Measurements from ENCODE around the gene ANKRD13A. TPM values are rescaled to one million over a fixed set of nuclear protein-coding genes. Genes with fewer than 3 reads are reported as not detected.
"Not testable (repeated sequence)": the region's sequence is repeated elsewhere in the genome, so short reads cannot be mapped to it uniquely, and the experiment has no call there.

ANKRD13A gene
- total RNA-seq, 2 experiments from 2014 or later = 38.2 to 39.8 TPM

- intact Hi-C loops (cut with DNase I, micrococcal nuclease) = loop anchor here (1.0 to 2.0 kb wide), 4 partner anchors 24 to 45 kb away; partner anchors contain the start of genes C12orf76 (in 2 of the 2) and IFT81 (in 1 of the 2)
- Mint-ChIP-seq H3K9me3 (ENCODE audit: low read depth) (peaks cover 3% of the 10 kb centered on the region), H3K27ac (peak overlapping the region; percentile 94), H3K36me3 (ENCODE audit: low read depth) (peaks cover 3% of the 10 kb centered on the region), H3K4me1 (peaks cover 30% of the 10 kb centered on the region), H3K4me3 (peak overlapping the region; percentile 57), H3K27me3 (no peaks in the 10 kb centered on the region)
- ChIA-PET CTCF (interaction anchor here (0.6 to 1.2 kb wide), 8 partner anchors 21 to 522 kb away, joined by 3 read pairs; no protein-coding TSS in a partner anchor), POLR2A (interaction anchor here (0.7 to 1.1 kb wide), 5 partner anchors 24 to 422 kb away, joined by 3 to 13 read pairs (median 3); partner anchors contain the start of genes C12orf76, IFT81, RAD9B and VPS29)
- ATAC-seq (peak; percentile 91), DNase-seq (peak; percentile 83)
Observed at GRCh38 chr12:110079477-110080400, 80.5 kb downstream of the ANKRD13A start.

- ChIA-PET CTCF (interaction anchor here (0.9 to 1.2 kb wide), 2 partner anchors 54 to 95 kb away, joined by 3 read pairs; no protein-coding TSS in a partner anchor), POLR2A (interaction anchor here (1.0 to 1.1 kb wide), 2 partner anchors 32 to 43 kb away, joined by 3 read pairs; partner anchors contain the start of genes C12orf76 and IFT81)
- no peak overlapping the region for H3K4me3 Mint-ChIP-seq
- H3K4me1 Mint-ChIP-seq = peaks cover 30% of the 10 kb centered on the region
- H3K27ac Mint-ChIP-seq = peak overlapping the region; percentile 94
- DNase-seq (no peak), ATAC-seq (no peak)
- no peaks in the 10 kb centered on the region for H3K27me3 Mint-ChIP-seq
- intact Hi-C loops (cut with DNase I, micrococcal nuclease) = no loop called here
- H3K36me3 Mint-ChIP-seq (ENCODE audit: low read depth) = peaks cover 3% of the 10 kb centered on the region
- H3K9me3 Mint-ChIP-seq (ENCODE audit: low read depth) = peaks cover 3% of the 10 kb centered on the region
Observed at GRCh38 chr12:110080410-110080809, 81.2 kb downstream of the ANKRD13A start.

GRCh38 chr12:110084314-110085015, 85.2 kb downstream of the ANKRD13A start:
- Mint-ChIP-seq H3K36me3 (ENCODE audit: low read depth) (peaks cover 3% of the 10 kb centered on the region), H3K9me3 (ENCODE audit: low read depth) (peaks cover 3% of the 10 kb centered on the region), H3K4me3 (no peak overlapping the region), H3K4me1 (peaks cover 12% of the 10 kb centered on the region), H3K27me3 (peaks cover 5% of the 10 kb centered on the region), H3K27ac (no peak overlapping the region)
- ChIA-PET POLR2A (no interaction called here), CTCF (interaction anchor here (1.4 to 1.8 kb wide), 2 partner anchors 9 to 15 kb away, joined by 3 to 6 read pairs; no protein-coding TSS in a partner anchor)
- no peak for DNase-seq
- intact Hi-C loops (cut with DNase I, micrococcal nuclease) = no loop called here
- no peak for ATAC-seq

GRCh38 chr12:110088216-110088615, 89.0 kb downstream of the ANKRD13A start:
- ATAC-seq; H3K4me3 Mint-ChIP-seq; H3K4me1 Mint-ChIP-seq; H3K9me3 Mint-ChIP-seq (ENCODE audit: low read depth); H3K36me3 Mint-ChIP-seq (ENCODE audit: low read depth); H3K27ac Mint-ChIP-seq; intact Hi-C loops (cut with DNase I, micrococcal nuclease); DNase-seq; POLR2A ChIA-PET: not testable (repeated sequence)
- CTCF ChIA-PET = interaction anchor here (0.9 kb wide), 1 partner anchor 343 kb away, joined by 4 read pairs; no protein-coding TSS in a partner anchor
- peaks cover 15% of the 10 kb centered on the region for H3K27me3 Mint-ChIP-seq

GRCh38 chr12:110088936-110089335, 89.7 kb downstream of the ANKRD13A start:
- intact Hi-C loops (cut with DNase I, micrococcal nuclease) = no loop called here
- DNase-seq (no peak), ATAC-seq (no peak)
- Mint-ChIP-seq H3K27me3 (peaks cover 15% of the 10 kb centered on the region), H3K36me3 (ENCODE audit: low read depth) (no peaks in the 10 kb centered on the region), H3K4me1 (no peaks in the 10 kb centered on the region), H3K4me3 (no peak overlapping the region), H3K9me3 (ENCODE audit: low read depth) (no peaks in the 10 kb centered on the region), H3K27ac (no peak overlapping the region)
- ChIA-PET POLR2A (no interaction called here), CTCF (interaction anchor here (1.3 to 1.6 kb wide), 2 partner anchors 10 to 22 kb away, joined by 4 to 11 read pairs; no protein-coding TSS in a partner anchor)

Other genes starting within 250 kb of the ANKRD13A start
- not detected for gene TRPV4, start 166.0 kb upstream of the ANKRD13A start, total RNA-seq
- 10 to 100 TPM; 24.2 to 26.9 TPM for gene GLTP, start 118.9 kb upstream of the ANKRD13A start, total RNA-seq
- gene TCHP, start 99.2 kb upstream of the ANKRD13A start, total RNA-seq = 10 to 100 TPM; 15.1 to 16.1 TPM
- gene GIT2, start 3.1 kb upstream of the ANKRD13A start, total RNA-seq = 10 to 100 TPM; 50.2 to 58.2 TPM
- 10 to 100 TPM; 10.2 to 10.5 TPM for gene C12orf76, start 49.1 kb downstream of the ANKRD13A start, total RNA-seq
- gene IFT81, start 124.9 kb downstream of the ANKRD13A start, total RNA-seq = 1 to 10 TPM; 3.5 TPM

Data from activated CD4-positive, alpha-beta T cell treated with anti-CD3 and anti-CD28 coated beads for 36 hours (primary cell).